HCT116 (cell line): ENCODE measurements around the gene MYPN.

Source experiments
- EZH2phosphoT487 ChIP-seq: fragments of 200-600 bp; IDR thresholded peaks from 2 replicates; pipeline ENCODE4 v1.6.1; 2018; ENCODE audit warnings: antibody characterized with exemption, borderline replicate concordance
- FOSL1 ChIP-seq: IDR thresholded peaks from 2 replicates; pipeline ENCODE4 v1.6.1; 2012; ENCODE audit warnings: low read depth
- POLR2A ChIP-seq: IDR thresholded peaks from 2 replicates; pipeline ENCODE4 v1.7.0; 2011; ENCODE audit warnings: borderline replicate concordance; ENCODE audit not compliant: insufficient read depth, insufficient read length; ENCODE audit errors: extremely low read depth
- SP1 ChIP-seq: IDR thresholded peaks from 2 replicates; pipeline ENCODE4 v1.6.1; 2012; ENCODE audit warnings: low read depth
- SRF ChIP-seq: IDR thresholded peaks from 2 replicates; pipeline ENCODE4 v1.6.1; 2012; ENCODE audit warnings: low read depth
- TF ChIP-seq, protein P1 (sequence below), 3 experiments: fragments of 200-600 bp in 1 of 3; sonication (generic) in 1 of 3; IDR thresholded peaks in 2 of 3; conservative IDR thresholded peaks in 1 of 3; 2 replicates each; pipeline ENCODE4 v1.5.1; 2012 to 2017; ENCODE audit warnings: low read depth in 2 of 3, low read length in 2 of 3, antibody characterized with exemption in 1 of 3, borderline replicate concordance in 1 of 3, control low read depth in 1 of 3, mild to moderate bottlenecking in 1 of 3, mixed read lengths in 1 of 3, mixed run types in 1 of 3, moderate library complexity in 1 of 3; ENCODE audit not compliant: insufficient read depth in 1 of 3
- TF ChIP-seq, protein P2 (sequence below): IDR thresholded peaks from 2 replicates; pipeline ENCODE4 v1.6.1; 2012
- TF ChIP-seq, protein P3 (sequence below): IDR thresholded peaks from 2 replicates; pipeline ENCODE4 v1.6.1; 2012; ENCODE audit warnings: low read depth
- TF ChIP-seq, protein P4 (sequence below): IDR thresholded peaks from 2 replicates; pipeline ENCODE4 v1.6.1; 2011; ENCODE audit warnings: mild to moderate bottlenecking, low read length, moderate library complexity; ENCODE audit not compliant: insufficient replicate concordance; ENCODE audit errors: extremely low read depth

DNA sequence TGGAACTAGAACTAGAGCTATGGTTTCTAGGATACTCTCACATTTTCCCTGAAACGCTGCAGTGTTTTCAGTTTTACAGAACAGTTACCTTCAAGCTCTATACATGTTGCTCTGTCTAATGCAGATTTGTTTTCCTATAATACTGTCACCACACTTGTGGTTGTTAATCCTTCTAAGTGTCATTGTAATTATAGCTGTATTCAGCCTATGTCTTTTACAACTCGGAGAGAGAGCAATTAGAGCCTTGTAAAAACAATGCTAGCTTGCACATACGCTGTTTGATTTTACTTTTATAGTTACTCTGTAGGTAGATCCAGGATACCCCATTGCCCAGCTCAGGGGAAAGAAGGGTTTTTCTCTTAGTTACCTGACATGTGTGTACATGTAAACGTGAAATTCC, 67.5 kb downstream of the MYPN start:
- TF ChIP-seq, protein P1, sequence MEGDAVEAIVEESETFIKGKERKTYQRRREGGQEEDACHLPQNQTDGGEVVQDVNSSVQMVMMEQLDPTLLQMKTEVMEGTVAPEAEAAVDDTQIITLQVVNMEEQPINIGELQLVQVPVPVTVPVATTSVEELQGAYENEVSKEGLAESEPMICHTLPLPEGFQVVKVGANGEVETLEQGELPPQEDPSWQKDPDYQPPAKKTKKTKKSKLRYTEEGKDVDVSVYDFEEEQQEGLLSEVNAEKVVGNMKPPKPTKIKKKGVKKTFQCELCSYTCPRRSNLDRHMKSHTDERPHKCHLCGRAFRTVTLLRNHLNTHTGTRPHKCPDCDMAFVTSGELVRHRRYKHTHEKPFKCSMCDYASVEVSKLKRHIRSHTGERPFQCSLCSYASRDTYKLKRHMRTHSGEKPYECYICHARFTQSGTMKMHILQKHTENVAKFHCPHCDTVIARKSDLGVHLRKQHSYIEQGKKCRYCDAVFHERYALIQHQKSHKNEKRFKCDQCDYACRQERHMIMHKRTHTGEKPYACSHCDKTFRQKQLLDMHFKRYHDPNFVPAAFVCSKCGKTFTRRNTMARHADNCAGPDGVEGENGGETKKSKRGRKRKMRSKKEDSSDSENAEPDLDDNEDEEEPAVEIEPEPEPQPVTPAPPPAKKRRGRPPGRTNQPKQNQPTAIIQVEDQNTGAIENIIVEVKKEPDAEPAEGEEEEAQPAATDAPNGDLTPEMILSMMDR (IDR thresholded peaks at IDR 0.05 in 2 of 3, conservative IDR thresholded peaks at IDR 0.05 in 1 of 3; ENCODE audit: borderline replicate concordance in 1 of 3, insufficient read depth in 1 of 3, low read depth in 2 of 3, low read length in 2 of 3) = no peak
- TF ChIP-seq SRF (no peak), SP1 (no peak), FOSL1 (no peak), POLR2A (no peak), EZH2phosphoT487 (no peak)
- TF ChIP-seq, protein P2, sequence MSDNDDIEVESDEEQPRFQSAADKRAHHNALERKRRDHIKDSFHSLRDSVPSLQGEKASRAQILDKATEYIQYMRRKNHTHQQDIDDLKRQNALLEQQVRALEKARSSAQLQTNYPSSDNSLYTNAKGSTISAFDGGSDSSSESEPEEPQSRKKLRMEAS = no peak
- TF ChIP-seq, protein P3, sequence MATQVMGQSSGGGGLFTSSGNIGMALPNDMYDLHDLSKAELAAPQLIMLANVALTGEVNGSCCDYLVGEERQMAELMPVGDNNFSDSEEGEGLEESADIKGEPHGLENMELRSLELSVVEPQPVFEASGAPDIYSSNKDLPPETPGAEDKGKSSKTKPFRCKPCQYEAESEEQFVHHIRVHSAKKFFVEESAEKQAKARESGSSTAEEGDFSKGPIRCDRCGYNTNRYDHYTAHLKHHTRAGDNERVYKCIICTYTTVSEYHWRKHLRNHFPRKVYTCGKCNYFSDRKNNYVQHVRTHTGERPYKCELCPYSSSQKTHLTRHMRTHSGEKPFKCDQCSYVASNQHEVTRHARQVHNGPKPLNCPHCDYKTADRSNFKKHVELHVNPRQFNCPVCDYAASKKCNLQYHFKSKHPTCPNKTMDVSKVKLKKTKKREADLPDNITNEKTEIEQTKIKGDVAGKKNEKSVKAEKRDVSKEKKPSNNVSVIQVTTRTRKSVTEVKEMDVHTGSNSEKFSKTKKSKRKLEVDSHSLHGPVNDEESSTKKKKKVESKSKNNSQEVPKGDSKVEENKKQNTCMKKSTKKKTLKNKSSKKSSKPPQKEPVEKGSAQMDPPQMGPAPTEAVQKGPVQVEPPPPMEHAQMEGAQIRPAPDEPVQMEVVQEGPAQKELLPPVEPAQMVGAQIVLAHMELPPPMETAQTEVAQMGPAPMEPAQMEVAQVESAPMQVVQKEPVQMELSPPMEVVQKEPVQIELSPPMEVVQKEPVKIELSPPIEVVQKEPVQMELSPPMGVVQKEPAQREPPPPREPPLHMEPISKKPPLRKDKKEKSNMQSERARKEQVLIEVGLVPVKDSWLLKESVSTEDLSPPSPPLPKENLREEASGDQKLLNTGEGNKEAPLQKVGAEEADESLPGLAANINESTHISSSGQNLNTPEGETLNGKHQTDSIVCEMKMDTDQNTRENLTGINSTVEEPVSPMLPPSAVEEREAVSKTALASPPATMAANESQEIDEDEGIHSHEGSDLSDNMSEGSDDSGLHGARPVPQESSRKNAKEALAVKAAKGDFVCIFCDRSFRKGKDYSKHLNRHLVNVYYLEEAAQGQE = no peak
- TF ChIP-seq, protein P4, sequence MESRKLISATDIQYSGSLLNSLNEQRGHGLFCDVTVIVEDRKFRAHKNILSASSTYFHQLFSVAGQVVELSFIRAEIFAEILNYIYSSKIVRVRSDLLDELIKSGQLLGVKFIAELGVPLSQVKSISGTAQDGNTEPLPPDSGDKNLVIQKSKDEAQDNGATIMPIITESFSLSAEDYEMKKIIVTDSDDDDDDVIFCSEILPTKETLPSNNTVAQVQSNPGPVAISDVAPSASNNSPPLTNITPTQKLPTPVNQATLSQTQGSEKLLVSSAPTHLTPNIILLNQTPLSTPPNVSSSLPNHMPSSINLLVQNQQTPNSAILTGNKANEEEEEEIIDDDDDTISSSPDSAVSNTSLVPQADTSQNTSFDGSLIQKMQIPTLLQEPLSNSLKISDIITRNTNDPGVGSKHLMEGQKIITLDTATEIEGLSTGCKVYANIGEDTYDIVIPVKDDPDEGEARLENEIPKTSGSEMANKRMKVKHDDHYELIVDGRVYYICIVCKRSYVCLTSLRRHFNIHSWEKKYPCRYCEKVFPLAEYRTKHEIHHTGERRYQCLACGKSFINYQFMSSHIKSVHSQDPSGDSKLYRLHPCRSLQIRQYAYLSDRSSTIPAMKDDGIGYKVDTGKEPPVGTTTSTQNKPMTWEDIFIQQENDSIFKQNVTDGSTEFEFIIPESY = no peak
